ENCODE results near the gene BTBD10.

Gene BTBD10

DNA sequence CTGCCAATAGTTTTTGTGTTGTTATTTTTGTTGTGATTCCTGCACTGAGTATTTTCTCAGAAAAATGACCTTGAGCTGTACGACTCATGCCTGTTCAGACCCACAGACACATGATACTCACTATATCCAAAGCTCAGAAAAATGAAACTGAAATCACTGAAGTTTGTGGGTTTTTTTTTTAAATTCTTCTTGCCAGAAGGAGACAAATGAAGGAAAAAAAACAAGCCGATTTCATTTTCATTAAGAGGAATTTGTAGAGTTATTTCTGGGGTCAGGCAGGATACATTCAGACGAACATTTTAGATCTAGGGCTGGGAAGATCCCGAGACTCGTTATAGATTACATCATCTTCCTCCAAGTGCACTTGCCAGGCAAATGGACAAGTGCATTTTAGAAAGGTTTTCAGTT, 125.0 kb downstream of the BTBD10 start:
- DNase-seq (ENCODE audit: extremely low spot score), result no peak
- ChIA-PET POLR2A (interaction anchor here (0.6 kb wide), 1 partner anchor 14 kb away, joined by 3 read pairs; no protein-coding TSS in a partner anchor), CTCF (interaction anchor here (1.2 to 4.7 kb wide), 6 partner anchors 11 to 98 kb away, joined by 3 to 40 read pairs (median 4); no protein-coding TSS in a partner anchor)
- TF ChIP-seq, protein P1, sequence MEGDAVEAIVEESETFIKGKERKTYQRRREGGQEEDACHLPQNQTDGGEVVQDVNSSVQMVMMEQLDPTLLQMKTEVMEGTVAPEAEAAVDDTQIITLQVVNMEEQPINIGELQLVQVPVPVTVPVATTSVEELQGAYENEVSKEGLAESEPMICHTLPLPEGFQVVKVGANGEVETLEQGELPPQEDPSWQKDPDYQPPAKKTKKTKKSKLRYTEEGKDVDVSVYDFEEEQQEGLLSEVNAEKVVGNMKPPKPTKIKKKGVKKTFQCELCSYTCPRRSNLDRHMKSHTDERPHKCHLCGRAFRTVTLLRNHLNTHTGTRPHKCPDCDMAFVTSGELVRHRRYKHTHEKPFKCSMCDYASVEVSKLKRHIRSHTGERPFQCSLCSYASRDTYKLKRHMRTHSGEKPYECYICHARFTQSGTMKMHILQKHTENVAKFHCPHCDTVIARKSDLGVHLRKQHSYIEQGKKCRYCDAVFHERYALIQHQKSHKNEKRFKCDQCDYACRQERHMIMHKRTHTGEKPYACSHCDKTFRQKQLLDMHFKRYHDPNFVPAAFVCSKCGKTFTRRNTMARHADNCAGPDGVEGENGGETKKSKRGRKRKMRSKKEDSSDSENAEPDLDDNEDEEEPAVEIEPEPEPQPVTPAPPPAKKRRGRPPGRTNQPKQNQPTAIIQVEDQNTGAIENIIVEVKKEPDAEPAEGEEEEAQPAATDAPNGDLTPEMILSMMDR (IDR thresholded peaks at IDR 0.05; ENCODE audit: control extremely low read depth, extremely low read depth, low read depth, missing control alignments), result no peak
